HEK293 (cell line): Measurements from ENCODE around the gene METTL14.

Source experiments
- CTCF ChIA-PET: fragments of 350-600 bp; formaldehyde crosslinking; extraction: SDS; loops from one replicate; lab custom pipeline; 2021; ENCODE audit warnings: antibody characterized with exemption; lab: Yijun Ruan, JAX
- POLR2A ChIA-PET: fragments of 300-600 bp; formaldehyde crosslinking; extraction: SDS; loops from one replicate; lab custom pipeline; 2020; ENCODE audit warnings: antibody characterized with exemption, inconsistent platforms; lab: Yijun Ruan, JAX
- H3K27ac ChIP-seq: fragments of 200-500 bp; sonication (Bioruptor generic); 2 replicates; pipeline ENCODE4 v1.5.1; 2014; ENCODE audit warnings: low read depth, low read length, control low read depth, inconsistent platforms; ENCODE audit errors: extremely low read depth
- H3K36me3 ChIP-seq, 2 experiments: fragments of 200-500 bp in 1 of 2; sonication (Bioruptor generic) in 1 of 2; 1 replicate in 1 of 2; 2 replicates in 1 of 2; pipeline ENCODE4 v1.5.1; 2014 to 2017; ENCODE audit warnings: inconsistent platforms in 2 of 2, low read length in 2 of 2; ENCODE audit not compliant: control insufficient read depth in 2 of 2, insufficient read depth in 1 of 2
- H3K4me1 ChIP-seq: fragments of 200-500 bp; sonication (Bioruptor generic); 2 replicates; pipeline ENCODE4 v1.5.1; 2014; ENCODE audit warnings: mild to moderate bottlenecking, low read length, inconsistent platforms; ENCODE audit not compliant: control insufficient read depth, insufficient read depth
- H3K4me3 ChIP-seq: 2 replicates; pipeline ENCODE4 v1.5.1; 2011; ENCODE audit warnings: low read depth, mild to moderate bottlenecking, control low read depth, low read length, moderate library complexity
- H3K9me3 ChIP-seq: fragments of 200-500 bp; sonication (Bioruptor generic); 2 replicates; pipeline ENCODE4 v1.5.1; 2014; ENCODE audit warnings: low read depth, low read length, inconsistent platforms; ENCODE audit not compliant: control insufficient read depth, insufficient read depth
- MZF1 ChIP-seq: fragments of 450-650 bp; formaldehyde crosslinking; IDR thresholded peaks from 2 replicates; pipeline ENCODE4 v1.5.1; 2017; ENCODE audit warnings: missing biosample characterization, missing genetic modification characterization, borderline replicate concordance
- PRDM4 ChIP-seq: fragments of 450-650 bp; formaldehyde crosslinking; IDR thresholded peaks from 2 replicates; pipeline ENCODE4 v1.5.1; 2017; ENCODE audit warnings: missing biosample characterization, missing genetic modification characterization
- TSHZ1 ChIP-seq: fragments of 450-650 bp; formaldehyde crosslinking; IDR thresholded peaks from 2 replicates; pipeline ENCODE4 v1.5.1; 2016; ENCODE audit warnings: missing biosample characterization, missing genetic modification characterization, borderline replicate concordance
- YY1 ChIP-seq: fragments of 450-650 bp; formaldehyde crosslinking; IDR thresholded peaks from 2 replicates; pipeline ENCODE4 v1.5.1; 2018; ENCODE audit warnings: missing biosample characterization, missing genetic modification characterization
- ZNF114 ChIP-seq: fragments of 450-650 bp; formaldehyde crosslinking; IDR thresholded peaks from 2 replicates; pipeline ENCODE4 v1.5.0; 2017; ENCODE audit warnings: missing biosample characterization, missing genetic modification characterization
- ZNF169 ChIP-seq: fragments of 450-650 bp; formaldehyde crosslinking; IDR thresholded peaks from 2 replicates; pipeline ENCODE4 v1.5.1; 2016; ENCODE audit warnings: missing biosample characterization, missing genetic modification characterization
- ZNF202 ChIP-seq: fragments of 450-650 bp; formaldehyde crosslinking; IDR thresholded peaks from 2 replicates; pipeline ENCODE4 v1.5.1; 2016; ENCODE audit warnings: missing biosample characterization, missing genetic modification characterization, borderline replicate concordance
- ZNF211 ChIP-seq: fragments of 450-650 bp; formaldehyde crosslinking; IDR thresholded peaks from 2 replicates; pipeline ENCODE4 v1.5.1; 2016; ENCODE audit warnings: low read depth, missing biosample characterization, missing genetic modification characterization
- ZNF223 ChIP-seq: fragments of 450-650 bp; formaldehyde crosslinking; IDR thresholded peaks from 2 replicates; pipeline ENCODE4 v1.5.1; 2016; ENCODE audit warnings: missing biosample characterization, missing genetic modification characterization
- ZNF280C ChIP-seq: fragments of 450-650 bp; formaldehyde crosslinking; IDR thresholded peaks from 2 replicates; pipeline ENCODE4 v1.5.1; 2016; ENCODE audit warnings: missing biosample characterization, missing genetic modification characterization
- ZNF341 ChIP-seq: fragments of 450-650 bp; formaldehyde crosslinking; IDR thresholded peaks from 2 replicates; pipeline ENCODE4; 2016; ENCODE audit warnings: low read depth, missing biosample characterization, missing genetic modification characterization
- ZNF423 ChIP-seq: fragments of 450-650 bp; formaldehyde crosslinking; IDR thresholded peaks from 2 replicates; pipeline ENCODE4 v1.5.1; 2016; ENCODE audit warnings: missing biosample characterization, missing genetic modification characterization
- ZNF514 ChIP-seq: fragments of 450-650 bp; formaldehyde crosslinking; IDR thresholded peaks from 2 replicates; pipeline ENCODE4 v1.5.1; 2016; ENCODE audit warnings: missing biosample characterization, missing genetic modification characterization
- ZNF548 ChIP-seq: fragments of 450-650 bp; formaldehyde crosslinking; IDR thresholded peaks from 2 replicates; pipeline ENCODE4 v1.5.1; 2016; ENCODE audit warnings: missing biosample characterization, missing genetic modification characterization
- ZNF555 ChIP-seq: fragments of 450-650 bp; formaldehyde crosslinking; conservative IDR thresholded peaks from 2 replicates; pipeline ENCODE4 v1.5.1; 2017; ENCODE audit warnings: missing biosample characterization, mild to moderate bottlenecking, missing genetic modification characterization, inconsistent platforms
- ZNF623 ChIP-seq: fragments of 450-650 bp; formaldehyde crosslinking; IDR thresholded peaks from 2 replicates; pipeline ENCODE4 v1.5.1; 2016; ENCODE audit warnings: missing biosample characterization, missing genetic modification characterization
- ZNF701 ChIP-seq: fragments of 450-650 bp; formaldehyde crosslinking; IDR thresholded peaks from 2 replicates; pipeline ENCODE4 v1.5.1; 2016; ENCODE audit warnings: missing biosample characterization, missing genetic modification characterization
- ZNF76 ChIP-seq: fragments of 450-650 bp; formaldehyde crosslinking; IDR thresholded peaks from 2 replicates; pipeline ENCODE4; 2016; ENCODE audit warnings: low read depth, missing biosample characterization, missing genetic modification characterization, borderline replicate concordance
- ZNF768 ChIP-seq: fragments of 450-650 bp; formaldehyde crosslinking; IDR thresholded peaks from 2 replicates; pipeline ENCODE4 v1.5.1; 2018; ENCODE audit warnings: missing biosample characterization, mild to moderate bottlenecking, missing genetic modification characterization
- ZNF791 ChIP-seq: fragments of 450-650 bp; formaldehyde crosslinking; IDR thresholded peaks from 2 replicates; pipeline ENCODE4 v1.5.1; 2016; ENCODE audit warnings: missing biosample characterization, missing genetic modification characterization
- ZNF830 ChIP-seq: fragments of 450-650 bp; IDR thresholded peaks from 2 replicates; pipeline ENCODE4 v1.5.0; 2018; ENCODE audit warnings: missing biosample characterization, missing genetic modification characterization, low read depth, mild to moderate bottlenecking, moderate library complexity
- ZNF843 ChIP-seq: fragments of 450-650 bp; formaldehyde crosslinking; IDR thresholded peaks from 2 replicates; pipeline ENCODE4 v1.5.1; 2016; ENCODE audit warnings: missing biosample characterization, missing genetic modification characterization

METTL14 gene

GRCh38 chr4:118716304-118716703, 31.1 kb downstream of the METTL14 start (continued):
- no peak for TF ChIP-seq TSHZ1 (tag by site-specific recombination)
- no peak for TF ChIP-seq ZNF76 (tag by site-specific recombination)
- no peak for TF ChIP-seq ZNF548

- Histone ChIP-seq H3K9me3 (no peaks in the 10 kb centered on the region), H3K27ac (no peak overlapping the region), H3K4me1 (no peaks in the 10 kb centered on the region), H3K4me3 (no peak overlapping the region), H3K36me3 (peaks cover 0 to 33% of the 10 kb centered on the region in 2 experiments; a peak in 1 of 3 replicates)
- ChIA-PET CTCF (no interaction called here), POLR2A (no interaction called here)
- TF ChIP-seq PRDM4 (tag by site-specific recombination) (no peak), ZNF830 (tag by site-specific recombination) (no peak), ZNF701 (tag by site-specific recombination) (no peak), ZNF623 (no peak), ZNF280C (tag by site-specific recombination) (no peak), ZNF341 (tag by site-specific recombination) (no peak), ZNF423 (tag by site-specific recombination) (no peak), ZNF169 (no peak), ZNF514 (tag by site-specific recombination) (no peak), ZNF114 (tag by site-specific recombination) (no peak), ZNF843 (tag by site-specific recombination) (no peak), MZF1 (no peak), ZNF548 (no peak), YY1 (tag by site-specific recombination) (no peak)
Measured at GRCh38 chr4:118718511-118719170, 33.4 kb downstream of the METTL14 start.

- Histone ChIP-seq H3K4me3 (no peak overlapping the region), H3K4me1 (no peaks in the 10 kb centered on the region)
- CTCF ChIA-PET = no interaction called here
Measured at GRCh38 chr4:118721752-118722151, 36.6 kb downstream of the METTL14 start.

More at GRCh38 chr4:118721752-118722151, 36.6 kb downstream of the METTL14 start:
- Histone ChIP-seq H3K27ac (no peak overlapping the region), H3K36me3 (peaks cover 0 to 45% of the 10 kb centered on the region in 2 experiments; a peak in 1 of 3 replicates), H3K9me3 (no peaks in the 10 kb centered on the region)
- TF ChIP-seq ZNF791 (no peak), ZNF555 (tag by site-specific recombination) (no peak), ZNF202 (tag by site-specific recombination) (no peak), ZNF768 (tag by site-specific recombination) (no peak), ZNF76 (tag by site-specific recombination) (no peak), ZNF211 (tag by site-specific recombination) (no peak), ZNF223 (tag by site-specific recombination) (no peak)
- POLR2A ChIA-PET = no interaction called here
